Testis (tissue), 2 donors: Measurements from ENCODE around the gene PSMA2.

ENCODE experiments used
- CTCF ChIP-seq, 3 experiments: fragments of 450-650 bp in 2 of 3; fragments of 200-600 bp in 1 of 3; sonication (generic) in 1 of 3; IDR thresholded peaks; one replicate each; pipeline ENCODE4 v1.5.1; 2016 to 2019; ENCODE audit warnings: antibody characterized with exemption in 3 of 3, mild to moderate bottlenecking in 2 of 3, moderate library complexity in 1 of 3
- POLR2A ChIP-seq: fragments of 450-650 bp; IDR thresholded peaks from one replicate; pipeline ENCODE4 v1.6.1; 2017; ENCODE audit warnings: antibody characterized with exemption, mild to moderate bottlenecking, moderate library complexity

GRCh38 chr7:42910306-42910705 is 21.7 kb downstream of the PSMA2 start:
- TF ChIP-seq CTCF (IDR thresholded peaks at IDR 0.05) (no peak), POLR2A (no peak)
